Measurements from ENCODE around the gene CHCT1.

Gene CHCT1

DNA sequence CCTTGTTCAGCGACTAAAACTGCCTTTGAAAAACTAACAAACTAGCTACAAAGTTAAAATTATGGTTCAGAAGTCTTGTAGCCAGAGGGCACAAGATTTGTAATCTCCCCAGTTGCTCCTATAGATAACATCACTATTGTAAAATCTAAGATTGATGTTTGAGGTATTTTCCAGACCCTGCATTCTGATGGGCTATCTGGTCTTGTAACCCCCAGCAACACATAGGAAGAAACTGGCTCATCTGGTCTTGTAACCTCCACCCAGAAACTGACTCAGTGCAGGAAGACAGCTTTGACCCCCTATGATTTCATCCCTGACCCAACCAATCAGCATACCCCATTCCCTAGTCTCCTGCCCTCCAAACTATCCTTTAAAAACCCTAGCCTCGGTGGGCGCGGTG, 12.3 kb upstream of the CHCT1 start:
- Histone ChIP-seq H3K27ac (replicated peaks; ENCODE audit: low read length) (no peak overlapping the region), H4K8ac (ENCODE audit: low read depth, low read length) (no peak overlapping the region), H2BK12ac (ENCODE audit: low read length) (no peak overlapping the region), H3K79me1 (ENCODE audit: low read depth, low read length) (no peaks in the 10 kb centered on the region), H3K9ac (ENCODE audit: low read depth, low read length, poor library complexity) (no peak overlapping the region), H3K23ac (ENCODE audit: low read depth, low read length, poor library complexity) (no peak overlapping the region), H2BK5ac (ENCODE audit: low read length) (no peak overlapping the region), H3K4me2 (ENCODE audit: insufficient read depth, low read length, poor library complexity, severe bottlenecking) (no peak overlapping the region), H2AK5ac (ENCODE audit: low read depth, low read length) (no peak overlapping the region), H3K4ac (ENCODE audit: low read length) (no peak overlapping the region), H3K36me3 (replicated peaks in 1 of 2; ENCODE audit: control insufficient read depth in 2 of 2, insufficient read depth in 2 of 2, low read length in 2 of 2) (no peaks in the 10 kb centered on the region), H3K4me3 (ENCODE audit: low read length in 2 of 2) (no peak overlapping the region), H2BK120ac (ENCODE audit: low read depth, low read length) (no peak overlapping the region), H3K4me1 (ENCODE audit: control insufficient read depth in 2 of 2, insufficient read depth in 1 of 2, low read depth in 1 of 2, low read length in 2 of 2) (no peaks in the 10 kb centered on the region), H2BK15ac (ENCODE audit: low read length) (no peak overlapping the region), H3K18ac (ENCODE audit: low read length) (no peak overlapping the region), H2AFZ (ENCODE audit: low read length) (no peak overlapping the region), H3K14ac (ENCODE audit: low read length) (no peak overlapping the region), H3K27me3 (ENCODE audit: control insufficient read depth in 3 of 3, insufficient read depth in 3 of 3, low read depth in 1 of 3, low read length in 3 of 3) (peaks cover 0 to 3% (median 0%) of the 10 kb centered on the region in 3 experiments), H3K9me3 (replicated peaks in 1 of 2; ENCODE audit: control insufficient read depth in 2 of 2, insufficient read depth in 1 of 2, low read depth in 1 of 2, low read length in 2 of 2) (no peaks in the 10 kb centered on the region), H4K91ac (ENCODE audit: low read depth, low read length, poor library complexity) (no peak overlapping the region)
- no CpG with 5 or more reads among the region's 4 CpGs for WGBS, 2 donors (ENCODE audit: extremely low coverage in 2 of 2, insufficient read length in 2 of 2, insufficient replicate concordance in 1 of 2)
- DNase-seq (ENCODE audit: low spot score) = no peak

GRCh38 chr17:60412701-60413100, 9.6 kb upstream of the CHCT1 start:
- Histone ChIP-seq H3K27ac (replicated peaks; ENCODE audit: low read length) (no peak overlapping the region), H3K23ac (ENCODE audit: low read depth, low read length, poor library complexity) (no peak overlapping the region), H3K9me3 (replicated peaks in 1 of 2; ENCODE audit: control insufficient read depth in 2 of 2, insufficient read depth in 1 of 2, low read depth in 1 of 2, low read length in 2 of 2) (no peaks in the 10 kb centered on the region), H3K79me1 (ENCODE audit: low read depth, low read length) (no peaks in the 10 kb centered on the region), H2AFZ (ENCODE audit: low read length) (no peak overlapping the region), H3K4me3 (ENCODE audit: low read length in 2 of 2) (no peak overlapping the region), H2BK15ac (ENCODE audit: low read length) (no peak overlapping the region), H3K14ac (ENCODE audit: low read length) (no peak overlapping the region), H3K18ac (ENCODE audit: low read length) (no peak overlapping the region), H4K91ac (ENCODE audit: low read depth, low read length, poor library complexity) (no peak overlapping the region), H2AK5ac (ENCODE audit: low read depth, low read length) (no peak overlapping the region), H2BK12ac (ENCODE audit: low read length) (no peak overlapping the region), H3K36me3 (replicated peaks in 1 of 2; ENCODE audit: control insufficient read depth in 2 of 2, insufficient read depth in 2 of 2, low read length in 2 of 2) (no peaks in the 10 kb centered on the region), H3K4me2 (ENCODE audit: insufficient read depth, low read length, poor library complexity, severe bottlenecking) (no peak overlapping the region), H3K4ac (ENCODE audit: low read length) (no peak overlapping the region), H2BK120ac (ENCODE audit: low read depth, low read length) (no peak overlapping the region), H3K27me3 (ENCODE audit: control insufficient read depth in 3 of 3, insufficient read depth in 3 of 3, low read depth in 1 of 3, low read length in 3 of 3) (peaks cover 0 to 3% (median 0%) of the 10 kb centered on the region in 3 experiments), H3K4me1 (ENCODE audit: control insufficient read depth in 2 of 2, insufficient read depth in 1 of 2, low read depth in 1 of 2, low read length in 2 of 2) (no peaks in the 10 kb centered on the region), H2BK5ac (ENCODE audit: low read length) (no peak overlapping the region), H3K9ac (ENCODE audit: low read depth, low read length, poor library complexity) (no peak overlapping the region), H4K8ac (ENCODE audit: low read depth, low read length) (no peak overlapping the region)
- DNase-seq (ENCODE audit: low spot score) = no peak
- WGBS, 2 donors (ENCODE audit: extremely low coverage in 2 of 2, insufficient read length in 2 of 2, insufficient replicate concordance in 1 of 2) = no CpG with 5 or more reads among the region's 3 CpGs

DNA sequence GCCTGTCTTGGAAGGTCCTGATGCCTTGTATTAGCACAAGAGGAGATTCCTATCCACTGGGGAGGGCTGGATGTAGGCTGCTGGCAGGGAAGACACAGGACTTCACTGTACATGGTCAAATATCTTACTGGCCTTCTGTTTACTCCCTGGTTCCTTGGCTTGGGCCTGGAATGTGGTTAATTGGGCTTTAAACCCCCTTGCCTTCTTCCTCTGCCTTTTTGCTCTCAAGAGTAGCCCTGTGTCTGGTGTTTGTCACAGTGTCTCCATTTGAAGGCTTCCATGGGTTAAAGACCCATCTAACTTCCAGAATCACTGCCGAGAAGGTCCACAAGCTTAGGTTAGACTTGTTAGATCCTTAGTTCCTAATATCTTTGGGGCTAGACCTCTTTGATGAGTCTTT, 7.1 kb upstream of the CHCT1 start:
- no peak for DNase-seq (ENCODE audit: low spot score)
- WGBS, 2 donors (ENCODE audit: extremely low coverage in 2 of 2, insufficient read length in 2 of 2, insufficient replicate concordance in 1 of 2) = no CpG with 5 or more reads among the region's 1 CpG
- Histone ChIP-seq H2AK5ac (ENCODE audit: low read depth, low read length) (no peak overlapping the region), H2BK120ac (ENCODE audit: low read depth, low read length) (no peak overlapping the region), H3K9ac (ENCODE audit: low read depth, low read length, poor library complexity) (no peak overlapping the region), H2BK5ac (ENCODE audit: low read length) (no peak overlapping the region), H3K36me3 (replicated peaks in 1 of 2; ENCODE audit: control insufficient read depth in 2 of 2, insufficient read depth in 2 of 2, low read length in 2 of 2) (no peaks in the 10 kb centered on the region), H3K14ac (ENCODE audit: low read length) (no peak overlapping the region), H3K4ac (ENCODE audit: low read length) (no peak overlapping the region), H2BK12ac (ENCODE audit: low read length) (no peak overlapping the region), H3K27ac (replicated peaks; ENCODE audit: low read length) (no peak overlapping the region), H3K9me3 (replicated peaks in 1 of 2; ENCODE audit: control insufficient read depth in 2 of 2, insufficient read depth in 1 of 2, low read depth in 1 of 2, low read length in 2 of 2) (no peaks in the 10 kb centered on the region), H3K18ac (ENCODE audit: low read length) (no peak overlapping the region), H4K91ac (ENCODE audit: low read depth, low read length, poor library complexity) (no peak overlapping the region), H2AFZ (ENCODE audit: low read length) (no peak overlapping the region), H3K79me1 (ENCODE audit: low read depth, low read length) (no peaks in the 10 kb centered on the region), H3K23ac (ENCODE audit: low read depth, low read length, poor library complexity) (no peak overlapping the region), H4K8ac (ENCODE audit: low read depth, low read length) (no peak overlapping the region), H3K27me3 (ENCODE audit: control insufficient read depth in 3 of 3, insufficient read depth in 3 of 3, low read depth in 1 of 3, low read length in 3 of 3) (peaks cover 0 to 3% (median 0%) of the 10 kb centered on the region in 3 experiments), H3K4me1 (ENCODE audit: control insufficient read depth in 2 of 2, insufficient read depth in 1 of 2, low read depth in 1 of 2, low read length in 2 of 2) (no peaks in the 10 kb centered on the region), H3K4me2 (ENCODE audit: insufficient read depth, low read length, poor library complexity, severe bottlenecking) (no peak overlapping the region), H2BK15ac (ENCODE audit: low read length) (no peak overlapping the region), H3K4me3 (ENCODE audit: low read length in 2 of 2) (no peak overlapping the region)

DNA sequence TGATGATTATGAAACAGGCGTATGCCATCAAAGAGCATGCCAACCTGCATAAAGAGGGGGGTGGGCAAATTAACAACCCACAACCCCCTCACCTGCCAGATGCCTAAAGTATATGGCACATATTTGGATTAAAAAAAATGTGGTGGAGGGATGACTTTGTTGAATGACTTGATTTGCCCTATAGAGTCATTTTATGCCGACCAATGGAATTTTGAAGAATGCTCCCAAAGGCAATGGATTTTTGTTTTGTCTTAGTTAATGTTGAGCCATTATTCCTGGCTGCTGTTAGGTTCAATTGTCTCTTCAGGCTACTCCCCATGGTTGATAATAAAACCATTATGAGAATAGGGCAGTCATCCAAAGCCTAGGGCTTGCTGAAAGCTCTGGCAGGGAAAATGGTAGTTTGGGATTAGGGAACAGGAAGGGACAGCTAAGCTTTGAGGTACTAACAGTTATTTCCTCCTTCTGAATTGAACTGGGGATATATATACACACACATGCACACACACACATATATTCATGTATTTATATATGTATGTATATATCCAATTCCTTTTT, 5.8 kb upstream of the CHCT1 start:
- no CpG with 5 or more reads among the region's 2 CpGs for WGBS, 2 donors (ENCODE audit: extremely low coverage in 2 of 2, insufficient read length in 2 of 2, insufficient replicate concordance in 1 of 2)
- H2AFZ ChIP-seq (ENCODE audit: low read length) = no peak overlapping the region
- H3K4me1 ChIP-seq (ENCODE audit: control insufficient read depth in 2 of 2, insufficient read depth in 1 of 2, low read depth in 1 of 2, low read length in 2 of 2) = no peaks in the 10 kb centered on the region

More for the DNA sequence above, 5.8 kb upstream of the CHCT1 start:
- Histone ChIP-seq H2AK5ac (ENCODE audit: low read depth, low read length) (no peak overlapping the region), H3K9ac (ENCODE audit: low read depth, low read length, poor library complexity) (no peak overlapping the region), H2BK120ac (ENCODE audit: low read depth, low read length) (no peak overlapping the region), H3K23ac (ENCODE audit: low read depth, low read length, poor library complexity) (no peak overlapping the region), H4K8ac (ENCODE audit: low read depth, low read length) (no peak overlapping the region), H3K4me3 (ENCODE audit: low read length in 2 of 2) (no peak overlapping the region), H3K27me3 (ENCODE audit: control insufficient read depth in 3 of 3, insufficient read depth in 3 of 3, low read depth in 1 of 3, low read length in 3 of 3) (peaks cover 0 to 3% (median 0%) of the 10 kb centered on the region in 3 experiments), H2BK12ac (ENCODE audit: low read length) (no peak overlapping the region), H3K14ac (ENCODE audit: low read length) (no peak overlapping the region), H3K27ac (replicated peaks; ENCODE audit: low read length) (no peak overlapping the region), H3K79me1 (ENCODE audit: low read depth, low read length) (no peaks in the 10 kb centered on the region), H2BK5ac (ENCODE audit: low read length) (no peak overlapping the region), H3K4ac (ENCODE audit: low read length) (no peak overlapping the region), H3K18ac (ENCODE audit: low read length) (no peak overlapping the region), H3K4me2 (ENCODE audit: insufficient read depth, low read length, poor library complexity, severe bottlenecking) (no peak overlapping the region), H3K36me3 (replicated peaks in 1 of 2; ENCODE audit: control insufficient read depth in 2 of 2, insufficient read depth in 2 of 2, low read length in 2 of 2) (no peaks in the 10 kb centered on the region), H4K91ac (ENCODE audit: low read depth, low read length, poor library complexity) (no peak overlapping the region), H2BK15ac (ENCODE audit: low read length) (no peak overlapping the region), H3K9me3 (replicated peaks in 1 of 2; ENCODE audit: control insufficient read depth in 2 of 2, insufficient read depth in 1 of 2, low read depth in 1 of 2, low read length in 2 of 2) (no peaks in the 10 kb centered on the region)
- no peak for DNase-seq (ENCODE audit: low spot score)

Measured in neuronal stem cell (in vitro differentiated cells).